DND-41 (cell line): ENCODE results near the gene NFKBIE.

Experiments used
- EZH2 ChIP-seq: IDR thresholded peaks from 3 replicates; pipeline ENCODE4 v1.6.1; 2012; ENCODE audit warnings: borderline replicate concordance, low read depth, mild to moderate bottlenecking, moderate library complexity, low read length, inconsistent platforms; ENCODE audit not compliant: severe bottlenecking
- TF ChIP-seq, protein P1 (sequence below): IDR thresholded peaks from 2 replicates; pipeline ENCODE4 v1.5.1; 2012; ENCODE audit warnings: borderline replicate concordance, low read length, moderate library complexity, mild to moderate bottlenecking; ENCODE audit not compliant: poor library complexity, severe bottlenecking; ENCODE audit errors: extremely low read depth

DNA sequence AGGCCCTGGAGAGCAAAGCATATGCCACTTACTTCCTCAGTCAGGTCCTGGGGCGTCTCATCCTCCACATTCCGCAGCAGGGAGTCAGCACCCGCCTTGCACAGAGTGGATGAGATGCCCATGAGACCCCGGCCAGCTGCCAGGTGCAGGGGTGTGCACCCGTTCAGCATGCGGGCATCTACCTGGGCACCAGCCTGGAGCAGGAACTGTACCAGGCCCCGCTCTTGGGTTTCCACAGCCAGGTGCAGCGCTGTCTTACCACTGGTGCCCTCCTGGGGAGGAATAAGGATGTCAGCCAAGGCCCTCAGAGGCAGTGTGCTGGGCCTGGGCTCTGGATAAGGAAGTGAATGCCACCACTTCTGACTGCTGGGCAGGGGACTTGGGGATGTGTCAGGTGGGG lies 5.3 kb downstream of the NFKBIE start:
- TF ChIP-seq, protein P1, sequence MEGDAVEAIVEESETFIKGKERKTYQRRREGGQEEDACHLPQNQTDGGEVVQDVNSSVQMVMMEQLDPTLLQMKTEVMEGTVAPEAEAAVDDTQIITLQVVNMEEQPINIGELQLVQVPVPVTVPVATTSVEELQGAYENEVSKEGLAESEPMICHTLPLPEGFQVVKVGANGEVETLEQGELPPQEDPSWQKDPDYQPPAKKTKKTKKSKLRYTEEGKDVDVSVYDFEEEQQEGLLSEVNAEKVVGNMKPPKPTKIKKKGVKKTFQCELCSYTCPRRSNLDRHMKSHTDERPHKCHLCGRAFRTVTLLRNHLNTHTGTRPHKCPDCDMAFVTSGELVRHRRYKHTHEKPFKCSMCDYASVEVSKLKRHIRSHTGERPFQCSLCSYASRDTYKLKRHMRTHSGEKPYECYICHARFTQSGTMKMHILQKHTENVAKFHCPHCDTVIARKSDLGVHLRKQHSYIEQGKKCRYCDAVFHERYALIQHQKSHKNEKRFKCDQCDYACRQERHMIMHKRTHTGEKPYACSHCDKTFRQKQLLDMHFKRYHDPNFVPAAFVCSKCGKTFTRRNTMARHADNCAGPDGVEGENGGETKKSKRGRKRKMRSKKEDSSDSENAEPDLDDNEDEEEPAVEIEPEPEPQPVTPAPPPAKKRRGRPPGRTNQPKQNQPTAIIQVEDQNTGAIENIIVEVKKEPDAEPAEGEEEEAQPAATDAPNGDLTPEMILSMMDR: no peak
- no peak for TF ChIP-seq EZH2
